Mesendoderm (in vitro differentiated cells): ENCODE measurements around the gene F9.
A peak's percentile ranks its signal among the peaks of the same experiment; 100 is the strongest.

ENCODE experiments used
- DNase-seq: peaks from one replicate; pipeline ENCODE4 v3.0.0; 2013
- H2AK5ac ChIP-seq: 2 replicates; pipeline ENCODE4 v1.6.1; 2013; ENCODE audit warnings: low read length, inconsistent platforms
- H2BK120ac ChIP-seq: 2 replicates; pipeline ENCODE4 v1.6.1; 2013; ENCODE audit warnings: low read depth, mild to moderate bottlenecking, low read length, moderate library complexity, mixed read lengths
- H2BK15ac ChIP-seq: replicated peaks from 2 replicates; pipeline ENCODE4 v1.6.1; 2013; ENCODE audit warnings: low read depth, mild to moderate bottlenecking, moderate library complexity
- H2BK5ac ChIP-seq: 2 replicates; pipeline ENCODE4 v1.6.1; 2013; ENCODE audit warnings: low read length, inconsistent platforms
- H3K18ac ChIP-seq: 2 replicates; pipeline ENCODE4 v1.6.1; 2013; ENCODE audit warnings: mild to moderate bottlenecking, low read length, mixed read lengths
- H3K23ac ChIP-seq: one replicate; pipeline ENCODE4 v1.6.1; 2013; ENCODE audit warnings: low read length
- H3K27ac ChIP-seq: 2 replicates; pipeline ENCODE4 v1.5.1; 2013; ENCODE audit warnings: low read depth, mild to moderate bottlenecking, inconsistent platforms, low read length, moderate library complexity
- H3K27me3 ChIP-seq: 2 replicates; pipeline ENCODE4 v1.6.1; 2013; ENCODE audit warnings: low read length, control low read depth, mild to moderate bottlenecking, inconsistent platforms; ENCODE audit not compliant: insufficient read depth, poor library complexity
- H3K36me3 ChIP-seq: 2 replicates; pipeline ENCODE4 v1.6.1; 2013; ENCODE audit warnings: low read length, inconsistent platforms; ENCODE audit not compliant: control insufficient read depth, insufficient read depth
- H3K4ac ChIP-seq: one replicate; pipeline ENCODE4 v1.6.1; 2013; ENCODE audit warnings: low read depth, mild to moderate bottlenecking, low read length, moderate library complexity
- H3K4me1 ChIP-seq: 2 replicates; pipeline ENCODE4 v1.6.1; 2013; ENCODE audit warnings: low read depth, low read length, inconsistent platforms; ENCODE audit not compliant: control insufficient read depth
- H3K4me2 ChIP-seq: 2 replicates; pipeline ENCODE4 v1.6.1; 2013; ENCODE audit warnings: low read length
- H3K4me3 ChIP-seq: 2 replicates; pipeline ENCODE4 v1.5.1; 2013; ENCODE audit warnings: mild to moderate bottlenecking, low read length
- H3K56ac ChIP-seq: one replicate; pipeline ENCODE4 v1.6.1; 2013; ENCODE audit warnings: low read length
- H3K79me1 ChIP-seq: 2 replicates; pipeline ENCODE4 v1.6.1; 2013; ENCODE audit warnings: low read length, inconsistent platforms
- H3K79me2 ChIP-seq: 2 replicates; pipeline ENCODE4 v1.6.1; 2013; ENCODE audit warnings: mild to moderate bottlenecking, low read length; ENCODE audit not compliant: control insufficient read depth, insufficient read depth
- H3K9ac ChIP-seq: 2 replicates; pipeline ENCODE4 v1.6.1; 2013; ENCODE audit warnings: low read length, inconsistent platforms
- H4K5ac ChIP-seq: one replicate; pipeline ENCODE4 v1.6.1; 2013; ENCODE audit warnings: low read length
- H4K8ac ChIP-seq: one replicate; pipeline ENCODE4 v1.6.1; 2013; ENCODE audit warnings: low read depth, mild to moderate bottlenecking, control low read depth, low read length, moderate library complexity
- WGBS: extraction: QIAGEN DNeasy Blood & Tissue Kit; methylation state at CpG from one replicate; pipeline ENCODE4 v1.1.7; 2013; ENCODE audit warnings: low lambda C conversion rate, missing lambda C conversion rate; ENCODE audit not compliant: insufficient coverage; ENCODE audit errors: extremely low coverage; 5-methylcytosine and 5-hydroxymethylcytosine counted together

The F9 gene

GRCh38 chrX:139543920-139544319 lies 13.4 kb downstream of the F9 start:
- no peak overlapping the region for H3K27ac ChIP-seq
- H3K36me3 ChIP-seq: no peaks in the 10 kb centered on the region
- no peak overlapping the region for H3K56ac ChIP-seq
- H3K79me1 ChIP-seq: no peaks in the 10 kb centered on the region
- no peaks in the 10 kb centered on the region for H3K79me2 ChIP-seq
- H3K4me3 ChIP-seq: no peak overlapping the region
- no peak overlapping the region for H4K8ac ChIP-seq
- no peak overlapping the region for H2BK120ac ChIP-seq
- no CpG with 5 or more reads among the region's 4 CpGs for WGBS
- H3K4me1 ChIP-seq: no peaks in the 10 kb centered on the region
- no peaks in the 10 kb centered on the region for H3K27me3 ChIP-seq
- no peak overlapping the region for H2BK15ac ChIP-seq
- no peak overlapping the region for H3K9ac ChIP-seq
- H3K18ac ChIP-seq: no peak overlapping the region
- H3K4ac ChIP-seq: no peak overlapping the region
- no peak overlapping the region for H2AK5ac ChIP-seq
- no peak overlapping the region for H3K23ac ChIP-seq
- DNase-seq: no peak
- no peak overlapping the region for H4K5ac ChIP-seq
- H2BK5ac ChIP-seq: no peak overlapping the region
- H3K4me2 ChIP-seq: no peak overlapping the region

GRCh38 chrX:139544591-139544990 lies 14.1 kb downstream of the F9 start:
- H3K79me2 ChIP-seq: no peaks in the 10 kb centered on the region
- no peaks in the 10 kb centered on the region for H3K27me3 ChIP-seq
- H3K9ac ChIP-seq: no peak overlapping the region
- no peak overlapping the region for H4K5ac ChIP-seq
- H4K8ac ChIP-seq: no peak overlapping the region
- H2BK120ac ChIP-seq: no peak overlapping the region
- no peaks in the 10 kb centered on the region for H3K4me1 ChIP-seq
- no peak overlapping the region for H2AK5ac ChIP-seq
- no peaks in the 10 kb centered on the region for H3K79me1 ChIP-seq
- no CpG with 5 or more reads among the region's 3 CpGs for WGBS
- H3K18ac ChIP-seq: no peak overlapping the region
- no peak overlapping the region for H3K27ac ChIP-seq
- H3K4ac ChIP-seq: no peak overlapping the region
- no peak for DNase-seq
- H3K23ac ChIP-seq: no peak overlapping the region
- H3K56ac ChIP-seq: no peak overlapping the region
- no peaks in the 10 kb centered on the region for H3K36me3 ChIP-seq
- H2BK15ac ChIP-seq: no peak overlapping the region
- H2BK5ac ChIP-seq: no peak overlapping the region
- no peak overlapping the region for H3K4me2 ChIP-seq
- H3K4me3 ChIP-seq: no peak overlapping the region

DNA sequence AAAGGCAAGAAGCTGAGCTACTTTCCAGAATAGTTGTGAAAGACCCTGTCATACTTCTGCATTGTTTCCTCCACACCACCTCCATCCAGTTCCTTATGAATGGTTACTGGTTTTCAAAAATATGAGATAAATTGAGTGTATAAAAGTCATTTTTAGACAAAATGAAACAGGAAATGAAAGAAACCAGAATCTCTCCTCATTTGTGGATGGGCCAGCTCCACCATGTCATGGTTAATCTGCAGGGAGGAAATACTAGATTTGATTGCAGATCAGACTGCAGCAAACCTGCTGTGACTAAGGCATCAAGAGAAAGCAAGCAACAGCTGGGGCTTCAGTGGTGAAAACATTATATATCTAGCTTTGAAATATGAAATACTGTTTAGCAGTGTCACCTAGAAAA lies 23.8 kb downstream of the F9 start:
- Histone ChIP-seq H3K9ac (no peak overlapping the region), H3K18ac (no peak overlapping the region), H3K4me1 (no peaks in the 10 kb centered on the region), H2AK5ac (no peak overlapping the region), H2BK15ac (no peak overlapping the region), H3K36me3 (no peaks in the 10 kb centered on the region), H4K5ac (no peak overlapping the region), H3K56ac (no peak overlapping the region), H3K23ac (no peak overlapping the region), H3K27ac (no peak overlapping the region), H2BK120ac (no peak overlapping the region), H4K8ac (no peak overlapping the region), H3K4ac (no peak overlapping the region), H2BK5ac (no peak overlapping the region), H3K27me3 (no peaks in the 10 kb centered on the region), H3K4me2 (no peak overlapping the region), H3K79me1 (no peaks in the 10 kb centered on the region), H3K79me2 (no peaks in the 10 kb centered on the region), H3K4me3 (no peak overlapping the region)
- no peak for DNase-seq

DNA sequence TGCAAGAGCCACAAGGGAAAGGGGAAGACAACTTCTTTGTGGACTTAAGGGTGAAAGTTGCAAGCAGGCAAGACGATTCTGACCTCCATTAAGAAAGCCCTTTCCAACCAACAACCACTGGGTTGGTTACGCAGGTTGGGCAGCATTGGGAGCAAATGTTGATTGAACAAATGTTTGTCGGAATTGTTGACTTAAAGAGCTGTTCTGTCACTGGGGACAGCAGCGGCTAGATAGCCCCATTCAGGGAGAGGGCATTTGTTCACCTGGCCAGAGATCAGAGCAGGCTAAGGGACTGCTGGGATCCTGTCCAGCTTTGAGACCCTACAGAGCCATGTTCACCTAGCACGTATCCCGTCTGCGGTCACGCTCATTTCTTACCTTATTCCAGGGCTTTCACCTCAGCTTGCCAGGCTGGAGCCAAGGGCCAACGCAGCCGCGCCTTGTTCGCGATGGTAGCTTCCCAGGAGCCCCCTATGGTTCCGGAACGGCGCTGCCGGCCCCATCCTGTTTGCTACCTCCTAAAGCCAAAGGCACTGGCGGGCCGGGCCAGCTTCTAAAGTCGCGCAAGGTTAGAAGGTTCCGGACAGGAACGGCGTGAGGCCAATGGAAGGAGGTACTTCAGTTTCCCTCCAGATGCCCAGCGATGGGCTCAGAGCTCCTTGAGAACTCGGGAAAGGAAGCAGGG lies 24.6 kb downstream of the F9 start:
- Histone ChIP-seq H3K79me2 (no peaks in the 10 kb centered on the region), H3K27ac (no peak overlapping the region), H3K9ac (no peak overlapping the region), H3K79me1 (no peaks in the 10 kb centered on the region), H3K4ac (no peak overlapping the region), H3K36me3 (no peaks in the 10 kb centered on the region), H2BK15ac (no peak overlapping the region), H3K23ac (no peak overlapping the region), H3K27me3 (no peaks in the 10 kb centered on the region), H2AK5ac (no peak overlapping the region), H3K56ac (no peak overlapping the region), H2BK120ac (no peak overlapping the region), H3K4me1 (no peaks in the 10 kb centered on the region), H3K4me3 (no peak overlapping the region), H3K4me2 (no peak overlapping the region), H4K8ac (no peak overlapping the region), H3K18ac (no peak overlapping the region), H2BK5ac (no peak overlapping the region), H4K5ac (no peak overlapping the region)
- DNase-seq: no peak
- WGBS: no CpG with 5 or more reads among the region's 26 CpGs

DNA sequence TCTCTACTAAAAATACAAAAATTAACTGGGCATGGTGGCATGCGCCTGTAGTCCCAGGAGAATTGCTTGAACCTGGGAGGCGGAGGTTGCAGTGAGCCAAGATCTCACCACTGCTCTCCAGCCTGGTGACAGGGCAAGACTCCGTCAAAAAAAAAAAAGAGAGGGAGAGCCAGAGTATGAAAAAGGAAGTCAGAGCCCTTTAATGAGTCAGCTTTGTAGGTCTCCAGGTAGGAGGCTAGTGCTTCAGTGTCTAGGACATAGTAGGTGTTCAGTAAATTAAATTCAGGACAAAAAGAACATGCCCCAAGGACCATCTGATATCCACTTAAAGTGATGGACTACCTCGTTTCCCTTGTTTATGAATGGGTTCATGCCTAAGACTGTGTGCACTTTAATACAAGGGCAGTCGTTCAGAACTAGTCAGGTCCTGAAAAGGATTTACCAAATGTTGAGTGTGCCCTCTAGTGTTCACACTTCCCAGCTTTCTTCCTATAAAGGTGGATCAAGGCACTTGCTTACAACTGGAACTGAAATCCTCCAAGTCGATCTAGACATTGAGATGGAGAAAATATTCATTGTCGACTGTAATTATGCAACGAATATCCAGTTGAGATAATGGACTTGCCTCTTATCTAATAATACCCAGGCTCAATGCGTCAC lies 29.0 kb downstream of the F9 start:
- no peak overlapping the region for H2BK15ac ChIP-seq
- no peaks in the 10 kb centered on the region for H3K27me3 ChIP-seq
- no peak overlapping the region for H3K4ac ChIP-seq
- H3K9ac ChIP-seq: no peak overlapping the region
- no peak overlapping the region for H3K56ac ChIP-seq
- no peak overlapping the region for H2BK120ac ChIP-seq
- no peak overlapping the region for H3K4me3 ChIP-seq
- H3K18ac ChIP-seq: no peak overlapping the region
- WGBS: no CpG with 5 or more reads among the region's 9 CpGs
- H3K4me2 ChIP-seq: no peak overlapping the region
- no peaks in the 10 kb centered on the region for H3K79me2 ChIP-seq
- H3K36me3 ChIP-seq: no peaks in the 10 kb centered on the region
- H3K79me1 ChIP-seq: no peaks in the 10 kb centered on the region
- H3K4me1 ChIP-seq: no peaks in the 10 kb centered on the region
- no peak overlapping the region for H2AK5ac ChIP-seq
- peak; percentile 75 for DNase-seq
- no peak overlapping the region for H2BK5ac ChIP-seq
- no peak overlapping the region for H3K27ac ChIP-seq
- no peak overlapping the region for H3K23ac ChIP-seq
- H4K8ac ChIP-seq: no peak overlapping the region
- no peak overlapping the region for H4K5ac ChIP-seq

DNA sequence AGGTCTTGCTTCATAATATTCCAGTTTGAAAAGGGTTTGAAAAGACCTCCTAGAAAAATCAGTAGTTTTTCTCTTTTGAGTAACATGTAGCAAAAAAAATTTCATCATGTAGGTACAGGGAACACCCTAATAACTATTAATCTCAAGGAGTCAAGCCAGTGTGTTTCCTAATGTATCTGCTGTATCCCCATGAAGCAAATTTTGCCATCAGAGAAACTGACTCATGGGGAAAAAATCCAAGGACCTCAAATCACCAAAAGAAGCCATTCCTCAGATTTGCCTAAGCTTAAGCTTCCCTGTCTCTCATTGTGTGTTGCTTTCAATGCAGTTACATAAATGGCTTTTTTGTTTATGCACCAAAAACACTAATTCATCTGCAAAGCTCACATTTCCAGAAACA lies 29.7 kb downstream of the F9 start:
- no peak overlapping the region for H2BK120ac ChIP-seq
- no peak overlapping the region for H2BK15ac ChIP-seq
- H3K9ac ChIP-seq: no peak overlapping the region
- H3K4me3 ChIP-seq: no peak overlapping the region
- H3K4me1 ChIP-seq: no peaks in the 10 kb centered on the region
- H3K4ac ChIP-seq: no peak overlapping the region
- H3K56ac ChIP-seq: no peak overlapping the region
- H3K27me3 ChIP-seq: no peaks in the 10 kb centered on the region
- H4K5ac ChIP-seq: no peak overlapping the region
- no peaks in the 10 kb centered on the region for H3K79me2 ChIP-seq
- H3K27ac ChIP-seq: no peak overlapping the region
- H2AK5ac ChIP-seq: no peak overlapping the region
- no peaks in the 10 kb centered on the region for H3K36me3 ChIP-seq
- no peak overlapping the region for H3K18ac ChIP-seq
- H4K8ac ChIP-seq: no peak overlapping the region
- DNase-seq: peak; percentile 44
- no peak overlapping the region for H2BK5ac ChIP-seq
- H3K79me1 ChIP-seq: no peaks in the 10 kb centered on the region
- H3K23ac ChIP-seq: no peak overlapping the region
- H3K4me2 ChIP-seq: no peak overlapping the region
